ENCODE measurements around the gene TBC1D25. TPM values are rescaled to one million over a fixed set of nuclear protein-coding genes. Genes with fewer than 3 reads are reported as not detected.

TBC1D25 gene, protein sequence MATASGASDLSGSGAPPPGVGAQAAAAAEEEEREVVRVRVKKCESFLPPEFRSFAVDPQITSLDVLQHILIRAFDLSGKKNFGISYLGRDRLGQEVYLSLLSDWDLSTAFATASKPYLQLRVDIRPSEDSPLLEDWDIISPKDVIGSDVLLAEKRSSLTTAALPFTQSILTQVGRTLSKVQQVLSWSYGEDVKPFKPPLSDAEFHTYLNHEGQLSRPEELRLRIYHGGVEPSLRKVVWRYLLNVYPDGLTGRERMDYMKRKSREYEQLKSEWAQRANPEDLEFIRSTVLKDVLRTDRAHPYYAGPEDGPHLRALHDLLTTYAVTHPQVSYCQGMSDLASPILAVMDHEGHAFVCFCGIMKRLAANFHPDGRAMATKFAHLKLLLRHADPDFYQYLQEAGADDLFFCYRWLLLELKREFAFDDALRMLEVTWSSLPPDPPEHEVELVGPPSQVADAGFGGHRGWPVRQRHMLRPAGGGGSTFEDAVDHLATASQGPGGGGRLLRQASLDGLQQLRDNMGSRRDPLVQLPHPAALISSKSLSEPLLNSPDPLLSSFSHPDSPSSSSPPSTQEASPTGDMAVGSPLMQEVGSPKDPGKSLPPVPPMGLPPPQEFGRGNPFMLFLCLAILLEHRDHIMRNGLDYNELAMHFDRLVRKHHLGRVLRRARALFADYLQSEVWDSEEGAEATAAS
- total RNA-seq (2022; extraction: Qiagen RNA extraction) = 11.2 to 14.4 TPM (median 13.6 TPM) in 5 replicates

DNA sequence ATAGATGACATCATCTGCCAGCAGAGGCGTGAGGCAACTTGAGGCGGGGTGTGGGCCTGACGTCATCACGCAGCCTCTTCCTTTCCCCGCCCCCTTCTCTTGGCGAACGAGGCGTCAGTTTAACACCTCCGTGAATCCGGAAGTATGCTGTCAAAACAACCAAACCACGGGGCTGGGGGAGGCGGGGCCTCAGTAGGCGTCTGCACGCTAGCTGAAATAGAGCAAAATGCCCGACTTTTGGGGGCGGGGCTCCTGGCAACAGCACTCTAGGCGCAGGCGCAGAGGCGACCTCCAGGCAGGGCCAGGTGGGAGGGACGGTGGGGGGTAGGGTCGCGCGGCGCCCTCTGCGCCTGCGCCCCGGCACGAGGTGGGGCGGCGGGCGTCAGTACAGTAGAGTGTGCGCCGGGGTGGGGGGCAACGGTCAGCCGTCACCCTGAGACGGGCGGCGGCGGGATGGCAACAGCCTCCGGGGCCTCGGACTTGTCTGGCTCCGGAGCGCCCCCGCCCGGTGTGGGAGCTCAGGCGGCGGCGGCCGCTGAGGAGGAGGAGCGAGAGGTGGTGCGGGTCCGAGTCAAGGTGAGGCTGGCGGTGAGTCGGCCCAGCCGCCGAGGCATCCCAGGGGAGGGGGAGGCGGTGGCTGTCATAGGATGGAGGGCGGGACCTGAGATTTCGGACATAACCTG, at the start of gene TBC1D25:
Gene TBC1D25, plus strand, starts transcription at position 370 of the 683 bp plus-strand sequence. Its CDS starts 84 bp downstream, at position 454.

DNA sequence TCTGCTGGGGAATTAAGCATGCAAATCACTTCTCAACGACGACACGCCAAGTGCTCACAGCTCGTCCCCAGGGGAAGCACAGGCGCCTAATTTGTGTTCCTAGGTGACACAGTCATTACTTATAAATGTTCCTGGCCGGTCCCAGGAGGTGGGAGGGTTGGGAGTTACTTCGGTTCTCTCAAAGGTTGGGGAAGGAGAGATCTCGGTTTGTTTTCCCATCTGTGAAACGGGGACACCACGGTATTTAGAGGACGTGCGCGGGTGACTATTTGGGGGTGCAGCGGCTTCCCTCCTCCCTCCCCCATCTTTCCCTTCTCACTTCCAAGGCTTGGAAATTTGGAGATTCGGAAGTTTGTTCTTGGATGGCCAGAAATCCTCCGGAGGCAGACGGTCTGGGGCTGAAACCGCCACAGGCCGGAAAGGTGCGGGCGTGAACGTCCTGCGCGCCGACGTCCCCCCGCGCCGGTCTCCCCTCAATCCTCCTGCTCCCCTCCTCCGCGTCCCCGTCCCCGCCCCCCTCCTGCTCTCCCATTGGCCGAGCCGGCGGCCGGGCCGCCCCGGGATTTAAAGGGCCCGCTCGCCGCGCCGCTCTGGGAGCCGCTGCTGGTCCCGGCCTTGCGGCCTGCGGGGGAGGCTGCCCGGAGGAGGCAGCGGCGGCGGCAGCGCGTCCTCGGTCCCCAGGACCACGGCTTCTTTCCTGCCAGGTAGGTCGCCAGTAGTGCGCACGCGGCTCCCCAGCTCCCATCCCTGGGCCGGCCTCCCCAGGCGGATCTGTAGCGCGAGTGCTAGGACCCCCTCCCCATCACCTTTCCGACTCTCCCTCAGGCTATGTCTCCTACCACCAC, 30.9 kb upstream of the TBC1D25 start, which contains the start of gene PORCN:
Gene PORCN, plus strand, starts transcription at position 593 of the 845 bp plus-strand sequence. CDS start 829 bp downstream, outside the sequence.

DNA sequence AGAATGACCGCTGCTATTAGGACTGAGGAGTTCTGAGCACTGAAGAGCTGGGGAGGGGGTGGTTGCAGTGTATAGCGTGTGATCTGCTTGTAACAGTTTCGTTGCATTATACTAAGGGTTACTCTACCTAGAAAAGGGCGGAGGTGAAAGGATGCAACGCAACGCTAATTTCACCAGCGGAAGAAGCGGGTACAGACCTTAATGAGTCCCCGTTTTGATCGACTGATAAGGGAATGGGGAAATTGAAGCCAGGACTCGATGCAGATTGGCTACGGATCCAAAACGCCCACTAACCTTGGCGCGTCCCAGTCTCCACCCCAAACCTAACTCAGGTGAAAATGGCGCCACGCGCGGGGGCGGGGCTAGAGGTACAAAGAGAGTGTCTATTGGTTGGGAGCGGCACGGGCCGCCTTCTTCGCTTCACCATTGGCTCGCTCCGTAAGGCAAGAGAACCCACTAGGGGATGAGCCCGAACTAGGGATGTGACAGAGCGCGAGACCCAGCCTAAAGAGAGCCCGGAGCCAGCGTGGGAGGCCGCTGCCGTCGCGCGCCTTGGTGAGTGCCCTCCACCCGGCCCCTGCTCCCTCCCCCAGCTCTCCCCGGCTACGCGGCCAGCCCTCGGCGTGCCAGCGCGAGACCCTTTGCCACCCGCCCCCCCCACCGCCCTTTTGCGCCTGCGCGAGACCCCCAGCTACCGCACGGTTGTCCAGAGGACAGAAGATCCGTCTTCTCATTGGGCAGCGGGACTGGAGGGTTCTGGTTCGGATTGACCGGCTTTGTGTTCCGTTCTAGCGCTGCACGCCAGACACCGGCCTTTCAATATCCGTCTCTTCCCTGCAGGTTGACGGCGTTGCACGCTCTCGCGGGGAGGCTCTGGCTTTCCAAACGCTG, 17.9 kb upstream of the TBC1D25 start, which contains the start of gene EBP:
Gene EBP, plus strand, starts transcription at position 456 of the 891 bp plus-strand sequence. CDS start 1,964 bp downstream, outside the sequence.

DNA sequence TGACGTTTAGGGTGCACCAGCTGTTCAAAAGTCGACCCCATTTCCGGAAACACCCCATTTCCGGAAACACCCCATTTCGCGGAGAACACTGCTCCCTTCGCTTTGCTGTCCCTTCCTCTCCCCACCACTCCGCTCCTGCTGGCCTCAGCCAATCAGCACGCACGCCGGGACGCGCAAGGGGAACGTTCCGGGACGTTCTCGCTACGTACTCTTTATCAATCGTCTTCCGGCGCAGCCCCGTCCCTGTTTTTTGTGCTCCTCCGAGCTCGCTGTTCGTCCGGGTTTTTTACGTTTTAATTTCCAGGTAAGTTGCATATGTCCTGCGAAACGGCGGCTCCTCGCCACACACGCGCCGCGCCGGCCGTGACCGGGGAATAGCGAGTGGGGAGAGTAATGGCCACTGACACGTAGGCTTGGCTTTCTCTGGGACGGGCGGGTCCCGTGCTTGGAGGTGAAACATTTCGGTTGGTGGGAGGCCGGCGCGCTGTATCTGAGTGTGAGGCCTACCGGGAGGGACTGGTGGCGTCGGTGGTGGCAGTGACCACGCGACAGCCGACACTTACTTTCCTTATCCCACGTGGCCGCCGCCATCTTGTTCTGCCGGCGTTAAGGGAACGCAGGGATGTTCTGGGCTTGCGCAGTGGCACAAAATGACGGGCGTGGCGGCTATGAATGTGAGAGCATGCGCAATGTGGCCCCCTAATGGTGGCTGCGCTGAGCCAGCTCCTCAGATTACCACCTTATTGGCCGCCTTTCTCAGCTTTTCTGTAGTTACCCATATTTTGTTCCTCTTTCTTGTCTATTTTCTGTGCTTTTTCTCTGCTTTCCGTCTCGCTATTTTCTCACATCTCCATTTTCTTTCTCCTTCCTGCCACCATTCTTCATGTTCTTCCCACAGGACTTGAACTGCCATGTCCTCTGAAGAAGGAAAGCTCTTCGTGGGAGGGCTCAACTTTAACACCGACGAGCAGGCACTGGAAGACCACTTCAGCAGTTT, 35.1 kb downstream of the TBC1D25 start, which contains the start of gene RBM3:
Gene RBM3, plus strand, starts transcription at position 215 of the 997 bp plus-strand sequence. Its CDS starts 697 bp downstream, at position 912.

DNA sequence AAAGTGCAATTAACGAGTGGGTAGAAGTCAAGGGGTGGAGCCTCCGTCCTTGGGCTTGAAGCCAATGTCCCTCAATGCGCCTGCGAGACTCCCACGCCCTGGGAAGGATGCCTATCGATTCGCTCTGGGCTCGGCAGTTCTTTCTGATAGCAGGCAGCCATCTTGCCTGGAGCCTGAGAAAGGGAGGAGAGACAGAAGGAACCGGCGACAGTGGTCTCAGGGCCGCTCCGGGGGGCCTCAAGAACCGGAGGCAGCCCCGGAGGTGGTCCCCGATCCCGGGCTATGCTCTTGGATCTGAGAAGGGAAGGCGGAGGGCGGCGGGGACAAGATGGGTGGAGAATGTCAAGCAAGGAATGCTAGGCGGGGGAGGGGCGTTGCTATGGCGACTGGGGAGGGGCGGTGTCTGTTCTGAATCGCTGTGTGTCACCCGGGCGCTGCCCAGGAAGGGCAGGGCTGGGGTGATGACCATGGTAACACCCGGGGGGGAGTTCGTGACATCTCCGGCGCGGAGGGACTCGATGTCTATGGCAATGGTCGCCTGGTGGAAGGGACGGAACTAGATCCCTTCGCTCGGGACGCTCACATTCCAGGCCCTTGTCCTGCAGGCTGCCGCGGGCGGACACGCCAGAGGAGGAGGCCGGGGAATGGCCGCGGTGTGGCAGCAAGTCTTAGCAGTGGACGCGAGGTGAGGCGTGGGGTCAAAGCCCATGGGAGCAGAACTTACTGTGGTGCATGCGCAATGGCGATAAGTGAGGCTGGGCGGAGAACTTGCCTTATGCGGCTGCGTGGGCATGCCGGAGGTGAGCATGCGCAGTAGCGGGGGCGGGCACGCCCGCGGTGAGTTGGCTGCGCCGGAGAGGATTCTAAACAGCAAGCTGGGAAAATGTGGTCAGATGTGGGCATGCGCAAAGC, 58.1 kb downstream of the TBC1D25 start, which contains the start of gene WDR13:
Gene WDR13, plus strand, starts transcription at position 140 of the 912 bp plus-strand sequence. Its CDS starts 505 bp downstream, at position 645.

Other genes with a start within 250 kb of the TBC1D25 start
- gene SSX3, start 183.0 kb upstream of the TBC1D25 start, total RNA-seq (2022; extraction: Qiagen RNA extraction) = not detected in 5 replicates
- not detected in 5 replicates for gene SSX4, start 156.2 kb upstream of the TBC1D25 start, total RNA-seq (2022; extraction: Qiagen RNA extraction)
- gene SSX4B, start 127.8 kb upstream of the TBC1D25 start, total RNA-seq (2022; extraction: Qiagen RNA extraction) = not detected in 5 replicates
- 0.09 to 0.20 TPM (median 0.16 TPM) in 5 replicates for gene SLC38A5, start 69.5 kb upstream of the TBC1D25 start, total RNA-seq (2022; extraction: Qiagen RNA extraction)
- gene FTSJ1, start 63.5 kb upstream of the TBC1D25 start, total RNA-seq (2022; extraction: Qiagen RNA extraction) = 68.4 to 73.6 TPM (median 70.8 TPM) in 5 replicates
- gene PORCN, start 30.7 kb upstream of the TBC1D25 start, total RNA-seq (2022; extraction: Qiagen RNA extraction) = 15.2 to 16.7 TPM (median 16.0 TPM) in 5 replicates
- 127 to 154 TPM (median 148 TPM) in 5 replicates for gene EBP, start 17.9 kb upstream of the TBC1D25 start, total RNA-seq (2022; extraction: Qiagen RNA extraction)
- gene RBM3, start 34.8 kb downstream of the TBC1D25 start, total RNA-seq (2022; extraction: Qiagen RNA extraction) = 337 to 558 TPM (median 385 TPM) in 5 replicates
- gene WDR13, start 57.8 kb downstream of the TBC1D25 start, total RNA-seq (2022; extraction: Qiagen RNA extraction) = 65.1 to 92.6 TPM (median 88.6 TPM) in 5 replicates
- 0.22 to 0.52 TPM (median 0.32 TPM) in 5 replicates for gene WAS, start 144.1 kb downstream of the TBC1D25 start, total RNA-seq (2022; extraction: Qiagen RNA extraction)
- gene SUV39H1, start 157.0 kb downstream of the TBC1D25 start, total RNA-seq (2022; extraction: Qiagen RNA extraction) = 21.8 to 24.6 TPM (median 23.0 TPM) in 5 replicates
- not detected in 5 replicates for gene GLOD5, start 222.0 kb downstream of the TBC1D25 start, total RNA-seq (2022; extraction: Qiagen RNA extraction)
- gene GATA1, start 246.9 kb downstream of the TBC1D25 start, total RNA-seq (2022; extraction: Qiagen RNA extraction) = not detected in 5 replicates

Data from A549 treated with AZD2906 at 1 μM for 4 hours (cell line).